Retinal pigment epithelial cell (primary cell): ENCODE data around the gene LRTM2.

Experiments used
- DNase-seq: peaks from one replicate; pipeline ENCODE4 v3.0.0-alpha.2; 2010; ENCODE audit warnings: low read depth
- H3K4me3 ChIP-seq: 2 replicates; pipeline ENCODE4 v1.5.1; 2011; ENCODE audit warnings: mild to moderate bottlenecking, low read length, control low read depth, moderate library complexity
- TF ChIP-seq, protein P1 (sequence below): conservative IDR thresholded peaks from 2 replicates; pipeline ENCODE4 v1.5.1; 2011; ENCODE audit warnings: low read depth, low read length, control low read depth, inconsistent platforms

Gene LRTM2

DNA sequence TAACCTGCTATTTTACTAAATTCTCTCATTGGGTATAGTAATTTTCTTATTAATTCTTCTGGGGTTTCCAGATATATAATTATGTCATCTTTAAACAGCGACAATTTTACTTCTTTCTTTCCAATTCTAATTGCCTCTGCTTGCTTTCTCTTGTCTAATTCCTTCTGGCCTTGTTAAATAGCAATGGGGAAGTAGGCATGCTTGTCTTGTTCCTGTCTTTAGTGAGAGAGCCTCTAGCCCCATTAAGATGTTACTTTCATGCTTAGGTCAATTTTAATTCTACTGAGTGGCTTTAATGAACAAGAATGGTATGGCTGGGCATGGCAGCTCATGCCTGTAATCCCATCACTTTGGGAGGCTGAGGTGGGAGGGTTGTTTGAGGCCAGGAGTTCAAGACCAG, 31.7 kb downstream of the LRTM2 start:
- H3K4me3 ChIP-seq = no peak overlapping the region
- TF ChIP-seq, protein P1, sequence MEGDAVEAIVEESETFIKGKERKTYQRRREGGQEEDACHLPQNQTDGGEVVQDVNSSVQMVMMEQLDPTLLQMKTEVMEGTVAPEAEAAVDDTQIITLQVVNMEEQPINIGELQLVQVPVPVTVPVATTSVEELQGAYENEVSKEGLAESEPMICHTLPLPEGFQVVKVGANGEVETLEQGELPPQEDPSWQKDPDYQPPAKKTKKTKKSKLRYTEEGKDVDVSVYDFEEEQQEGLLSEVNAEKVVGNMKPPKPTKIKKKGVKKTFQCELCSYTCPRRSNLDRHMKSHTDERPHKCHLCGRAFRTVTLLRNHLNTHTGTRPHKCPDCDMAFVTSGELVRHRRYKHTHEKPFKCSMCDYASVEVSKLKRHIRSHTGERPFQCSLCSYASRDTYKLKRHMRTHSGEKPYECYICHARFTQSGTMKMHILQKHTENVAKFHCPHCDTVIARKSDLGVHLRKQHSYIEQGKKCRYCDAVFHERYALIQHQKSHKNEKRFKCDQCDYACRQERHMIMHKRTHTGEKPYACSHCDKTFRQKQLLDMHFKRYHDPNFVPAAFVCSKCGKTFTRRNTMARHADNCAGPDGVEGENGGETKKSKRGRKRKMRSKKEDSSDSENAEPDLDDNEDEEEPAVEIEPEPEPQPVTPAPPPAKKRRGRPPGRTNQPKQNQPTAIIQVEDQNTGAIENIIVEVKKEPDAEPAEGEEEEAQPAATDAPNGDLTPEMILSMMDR = no peak
- DNase-seq = no peak

DNA sequence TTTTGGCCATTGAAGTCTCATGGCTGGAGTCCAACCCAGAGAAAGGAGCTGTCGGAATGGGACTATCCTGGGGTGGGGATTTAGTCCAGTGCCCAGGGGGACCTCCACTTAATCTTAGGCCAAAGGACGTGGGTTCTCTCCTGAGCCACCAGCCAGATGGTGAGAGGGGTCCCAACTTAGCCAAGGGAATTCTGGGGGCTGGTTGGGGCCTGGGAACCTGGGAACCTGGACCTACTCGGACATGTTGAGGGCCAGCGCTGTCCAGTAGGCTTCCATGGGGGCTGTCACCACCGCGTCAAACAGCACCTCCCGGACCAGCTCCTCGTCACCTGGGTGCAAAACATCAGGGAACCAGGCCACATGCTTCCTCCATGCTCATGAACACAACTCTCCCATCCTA, 33.4 kb downstream of the LRTM2 start:
- no peak for DNase-seq
- no peak overlapping the region for H3K4me3 ChIP-seq
- TF ChIP-seq, protein P1 = no peak

DNA sequence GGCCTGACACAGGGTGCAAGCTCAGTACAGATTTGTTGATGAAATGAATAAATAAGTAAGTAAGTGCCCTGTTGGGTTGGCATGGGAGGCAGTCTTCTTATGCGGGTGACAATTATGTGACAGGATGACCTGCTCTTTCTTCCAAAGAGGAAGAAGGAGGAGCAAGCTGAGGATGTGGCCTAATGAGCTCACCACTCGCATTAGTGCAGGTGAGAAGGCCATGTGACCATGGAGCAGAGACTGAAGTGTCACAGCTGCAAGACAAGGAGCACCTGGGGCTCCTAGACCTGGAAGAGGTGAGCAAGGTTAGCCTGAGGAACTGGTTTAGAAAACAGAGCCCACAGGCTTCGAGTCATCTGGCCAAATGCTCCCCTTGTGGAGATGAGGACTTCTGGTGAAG, 34.9 kb downstream of the LRTM2 start:
- no peak overlapping the region for H3K4me3 ChIP-seq
- TF ChIP-seq, protein P1 = no peak
- DNase-seq = no peak

DNA sequence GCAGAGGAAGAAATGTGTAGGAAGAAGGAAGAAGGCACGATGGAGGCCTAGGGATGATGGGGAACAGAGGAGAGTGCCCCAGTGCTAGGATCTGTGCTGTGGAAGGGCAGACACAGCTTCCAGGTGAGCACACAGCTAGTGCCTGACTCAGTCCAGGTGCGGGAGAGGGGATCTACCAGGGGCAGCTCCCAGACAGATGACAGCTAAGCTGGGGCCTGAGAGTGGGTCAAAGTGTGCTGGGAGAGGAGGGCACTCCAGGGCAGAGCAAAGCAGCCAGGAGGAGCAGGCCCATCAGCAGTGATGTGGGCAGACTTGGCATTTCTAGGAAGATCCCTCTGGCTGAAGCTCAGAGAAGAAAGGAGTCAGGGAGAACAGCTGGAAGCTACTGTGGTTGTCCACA, 36.7 kb downstream of the LRTM2 start:
- TF ChIP-seq, protein P1 = no peak
- no peak for DNase-seq
- H3K4me3 ChIP-seq = no peak overlapping the region

DNA sequence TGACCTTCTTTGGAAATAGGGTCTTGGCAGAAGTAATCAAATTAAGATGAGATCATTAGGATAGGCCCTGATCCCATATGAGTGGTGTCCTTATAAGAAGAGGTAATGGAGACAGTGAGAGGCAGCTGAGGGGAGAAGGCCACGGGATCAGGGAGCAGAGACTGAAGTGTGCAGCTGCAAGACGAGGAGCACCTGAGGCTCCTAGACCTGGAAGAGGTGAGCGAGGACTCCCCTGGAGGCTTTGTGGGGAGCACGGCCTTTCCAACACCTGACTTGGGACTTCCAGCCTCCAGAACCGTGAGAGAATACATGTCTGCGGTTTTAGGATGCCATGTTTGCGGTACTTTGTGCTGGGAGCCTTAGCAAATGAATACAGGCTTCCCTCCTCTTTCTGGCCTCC, 37.5 kb downstream of the LRTM2 start:
- no peak for DNase-seq
- TF ChIP-seq, protein P1 = no peak

DNA sequence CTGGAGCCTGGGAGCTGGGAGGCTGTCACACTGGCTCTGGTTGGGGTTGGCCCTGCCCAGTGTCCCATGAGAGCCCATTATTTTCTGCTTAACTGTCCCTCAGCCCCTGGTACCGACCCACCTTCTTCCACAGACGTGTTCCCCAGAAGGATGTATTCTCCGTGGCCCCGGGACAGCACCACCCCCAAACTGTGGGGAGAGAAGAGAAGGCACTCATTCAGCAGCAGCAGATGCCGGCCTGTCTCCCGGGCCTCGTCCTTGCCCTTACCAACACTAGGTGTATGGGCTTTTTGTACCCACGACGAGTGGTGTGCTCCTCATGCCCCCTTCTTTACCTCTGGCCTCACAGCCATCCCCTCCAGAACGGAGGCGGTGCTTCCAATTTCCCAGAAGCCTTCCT, 38.1 kb downstream of the LRTM2 start:
- DNase-seq = no peak
- TF ChIP-seq, protein P1 = no peak
- no peak overlapping the region for H3K4me3 ChIP-seq

More for the DNA sequence above, 37.5 kb downstream of the LRTM2 start:
- H3K4me3 ChIP-seq = no peak overlapping the region

DNA sequence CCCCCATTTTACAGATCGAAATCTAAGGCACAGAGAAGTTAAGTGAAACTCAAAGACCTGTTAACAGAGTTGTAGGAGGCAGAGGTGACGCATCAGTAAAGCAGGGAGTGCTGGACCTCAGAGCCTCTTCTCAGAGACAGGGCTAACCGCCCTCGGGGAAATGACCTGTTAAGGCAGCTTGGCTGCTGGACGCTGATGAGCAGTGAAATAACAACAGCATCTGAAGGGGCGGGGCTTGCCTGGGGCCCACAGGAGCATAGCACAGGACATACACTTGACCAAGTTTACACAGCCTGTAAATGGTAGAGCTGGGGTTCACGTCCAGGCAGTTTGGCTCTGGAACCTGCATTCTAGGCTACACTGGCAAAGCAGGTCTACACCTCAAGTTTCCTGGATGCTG, 39.3 kb downstream of the LRTM2 start:
- TF ChIP-seq, protein P1 = no peak
- H3K4me3 ChIP-seq = no peak overlapping the region
- DNase-seq = no peak
